ENCODE data around the gene CSGALNACT2. TPM values are rescaled to one million over a fixed set of nuclear protein-coding genes. Genes with fewer than 3 reads are reported as not detected.

CSGALNACT2 gene
- total RNA-seq, 1 donor from 2014 or later = 14.8 TPM

DNA sequence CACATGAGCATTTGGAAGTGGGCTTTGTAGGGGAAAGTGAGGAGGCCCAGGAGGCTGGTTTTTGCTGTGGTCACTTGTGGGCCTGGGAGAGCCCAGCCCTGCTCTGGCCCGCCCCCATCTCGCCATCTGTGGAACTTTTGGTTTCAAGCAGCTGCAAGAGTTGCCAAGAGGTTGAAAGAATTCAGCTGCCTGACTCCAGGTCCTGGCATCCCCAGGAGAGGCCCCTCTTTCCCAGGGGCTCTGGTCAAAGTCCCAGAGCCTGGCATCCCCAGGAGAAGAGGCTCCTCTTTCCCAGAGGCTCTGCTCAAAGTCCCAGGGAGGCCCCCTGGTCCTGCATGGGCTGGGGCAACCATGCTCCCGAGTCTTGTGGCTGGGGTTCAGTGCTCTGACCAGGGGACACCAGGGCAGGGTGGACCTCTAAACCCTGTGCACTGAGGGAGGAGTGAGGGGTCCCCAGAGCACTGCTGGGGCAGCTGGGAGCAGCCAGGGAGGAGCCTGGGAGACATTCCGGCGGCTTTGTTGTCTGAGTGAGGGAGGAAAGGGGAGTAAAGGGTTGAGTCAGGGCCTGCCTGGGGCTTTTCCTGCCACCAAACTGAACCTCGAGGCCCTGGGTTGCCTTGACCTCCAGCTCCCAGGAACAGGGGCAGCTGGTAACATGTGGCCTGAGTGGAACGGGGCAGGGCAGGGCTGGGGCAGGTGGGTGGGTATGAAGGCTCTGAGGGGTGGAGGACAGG is 27.7 kb upstream of the CSGALNACT2 start:
- Mint-ChIP-seq H3K27me3 (ENCODE audit: low read depth) (peaks cover 1% of the 10 kb centered on the region), H3K4me3 (no peak overlapping the region), H3K4me1 (peaks cover 4% of the 10 kb centered on the region), H3K9me3 (no peaks in the 10 kb centered on the region), H3K36me3 (no peaks in the 10 kb centered on the region), H3K27ac (peak overlapping the region; percentile 59)
- TF ChIP-seq, protein P1, sequence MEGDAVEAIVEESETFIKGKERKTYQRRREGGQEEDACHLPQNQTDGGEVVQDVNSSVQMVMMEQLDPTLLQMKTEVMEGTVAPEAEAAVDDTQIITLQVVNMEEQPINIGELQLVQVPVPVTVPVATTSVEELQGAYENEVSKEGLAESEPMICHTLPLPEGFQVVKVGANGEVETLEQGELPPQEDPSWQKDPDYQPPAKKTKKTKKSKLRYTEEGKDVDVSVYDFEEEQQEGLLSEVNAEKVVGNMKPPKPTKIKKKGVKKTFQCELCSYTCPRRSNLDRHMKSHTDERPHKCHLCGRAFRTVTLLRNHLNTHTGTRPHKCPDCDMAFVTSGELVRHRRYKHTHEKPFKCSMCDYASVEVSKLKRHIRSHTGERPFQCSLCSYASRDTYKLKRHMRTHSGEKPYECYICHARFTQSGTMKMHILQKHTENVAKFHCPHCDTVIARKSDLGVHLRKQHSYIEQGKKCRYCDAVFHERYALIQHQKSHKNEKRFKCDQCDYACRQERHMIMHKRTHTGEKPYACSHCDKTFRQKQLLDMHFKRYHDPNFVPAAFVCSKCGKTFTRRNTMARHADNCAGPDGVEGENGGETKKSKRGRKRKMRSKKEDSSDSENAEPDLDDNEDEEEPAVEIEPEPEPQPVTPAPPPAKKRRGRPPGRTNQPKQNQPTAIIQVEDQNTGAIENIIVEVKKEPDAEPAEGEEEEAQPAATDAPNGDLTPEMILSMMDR (IDR thresholded peaks at IDR 0.05; ENCODE audit: unreplicated experiment) = no peak
- no peak for DNase-seq (ENCODE audit: low spot score in 2 of 2, unreplicated experiment in 2 of 2)

DNA sequence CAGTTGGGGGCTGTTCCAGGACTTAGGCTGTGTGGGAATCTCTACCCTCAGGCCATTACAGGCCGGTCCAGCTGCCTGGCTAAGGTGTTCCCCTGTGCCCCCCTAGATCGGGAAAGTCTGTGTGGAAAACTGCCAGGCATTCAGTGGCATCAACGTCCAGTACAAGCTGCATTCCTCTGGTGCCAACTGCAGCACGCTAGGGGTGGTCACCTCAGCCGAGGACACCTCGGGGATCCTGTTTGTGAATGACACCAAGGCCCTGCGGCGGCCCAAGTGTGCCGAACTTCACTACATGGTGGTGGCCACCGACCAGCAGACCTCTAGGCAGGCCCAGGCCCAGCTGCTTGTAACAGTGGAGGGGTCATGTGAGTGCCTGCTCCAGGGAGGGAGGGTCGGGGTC is 27.1 kb upstream of the CSGALNACT2 start:
- TF ChIP-seq, protein P1 (IDR thresholded peaks at IDR 0.05; ENCODE audit: unreplicated experiment) = no peak
- H3K27me3 Mint-ChIP-seq (ENCODE audit: low read depth) = peaks cover 1% of the 10 kb centered on the region
- no peaks in the 10 kb centered on the region for H3K36me3 Mint-ChIP-seq
- no peaks in the 10 kb centered on the region for H3K9me3 Mint-ChIP-seq
- H3K27ac Mint-ChIP-seq = no peak overlapping the region
- no peak for DNase-seq (ENCODE audit: low spot score in 2 of 2, unreplicated experiment in 2 of 2)
- H3K4me3 Mint-ChIP-seq = no peak overlapping the region
- H3K4me1 Mint-ChIP-seq = peaks cover 4% of the 10 kb centered on the region

DNA sequence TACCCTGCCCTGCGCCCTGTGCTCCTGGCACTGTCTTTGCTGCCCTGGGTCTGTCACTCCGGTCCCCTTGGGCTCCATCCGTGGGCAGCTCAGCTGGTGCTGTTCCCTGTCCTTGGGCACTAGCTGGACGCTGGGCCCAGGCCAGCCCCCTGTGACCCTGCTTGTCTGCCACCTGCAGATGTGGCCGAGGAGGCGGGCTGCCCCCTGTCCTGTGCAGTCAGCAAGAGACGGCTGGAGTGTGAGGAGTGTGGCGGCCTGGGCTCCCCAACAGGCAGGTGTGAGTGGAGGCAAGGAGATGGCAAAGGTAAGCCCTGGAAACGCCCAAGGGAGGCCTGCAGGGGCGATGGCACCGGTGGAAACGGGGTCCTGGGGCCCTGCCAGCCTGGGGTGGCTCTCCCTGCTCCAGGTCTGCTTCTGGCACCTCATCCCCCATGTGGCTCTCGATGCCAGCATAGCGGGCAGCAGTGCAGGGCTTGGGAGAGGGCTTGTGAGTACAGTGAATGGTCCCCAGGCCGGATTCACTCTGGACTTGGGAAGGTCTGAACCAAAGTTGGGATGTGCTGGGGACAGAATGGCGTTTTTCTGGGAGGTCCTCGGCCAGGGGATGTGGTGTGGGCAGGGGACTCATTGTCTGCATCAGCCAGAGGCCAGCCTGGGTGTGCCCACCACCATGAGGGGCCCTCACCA is 26.2 kb upstream of the CSGALNACT2 start:
- TF ChIP-seq, protein P1 (IDR thresholded peaks at IDR 0.05; ENCODE audit: unreplicated experiment) = no peak
- Mint-ChIP-seq H3K4me1 (peaks cover 4% of the 10 kb centered on the region), H3K4me3 (no peak overlapping the region), H3K36me3 (no peaks in the 10 kb centered on the region), H3K27me3 (ENCODE audit: low read depth) (no peaks in the 10 kb centered on the region), H3K9me3 (no peaks in the 10 kb centered on the region), H3K27ac (no peak overlapping the region)
- no peak for DNase-seq (ENCODE audit: low spot score in 2 of 2, unreplicated experiment in 2 of 2)

DNA sequence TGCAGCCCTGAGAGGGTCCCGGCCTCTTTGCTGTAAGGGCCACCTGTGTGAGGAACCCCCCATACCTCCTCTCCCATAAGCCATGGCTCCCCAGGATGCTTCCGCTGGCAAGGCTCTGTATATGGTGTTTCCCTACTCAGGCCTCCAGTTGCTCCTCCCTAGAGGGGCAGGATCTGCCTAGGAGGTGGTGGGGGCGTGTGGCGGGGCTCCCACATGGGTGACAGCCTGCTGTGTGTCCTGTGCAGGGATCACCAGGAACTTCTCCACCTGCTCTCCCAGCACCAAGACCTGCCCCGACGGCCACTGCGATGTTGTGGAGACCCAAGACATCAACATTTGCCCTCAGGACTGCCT is 25.7 kb upstream of the CSGALNACT2 start:
- peaks cover 4% of the 10 kb centered on the region for H3K4me1 Mint-ChIP-seq
- DNase-seq (ENCODE audit: low spot score in 2 of 2, unreplicated experiment in 2 of 2) = no peak
- H3K36me3 Mint-ChIP-seq = no peaks in the 10 kb centered on the region
- TF ChIP-seq, protein P1 (IDR thresholded peaks at IDR 0.05; ENCODE audit: unreplicated experiment) = no peak
- no peak overlapping the region for H3K4me3 Mint-ChIP-seq
- H3K9me3 Mint-ChIP-seq = no peaks in the 10 kb centered on the region
- no peak overlapping the region for H3K27ac Mint-ChIP-seq
- H3K27me3 Mint-ChIP-seq (ENCODE audit: low read depth) = peaks cover 2% of the 10 kb centered on the region

DNA sequence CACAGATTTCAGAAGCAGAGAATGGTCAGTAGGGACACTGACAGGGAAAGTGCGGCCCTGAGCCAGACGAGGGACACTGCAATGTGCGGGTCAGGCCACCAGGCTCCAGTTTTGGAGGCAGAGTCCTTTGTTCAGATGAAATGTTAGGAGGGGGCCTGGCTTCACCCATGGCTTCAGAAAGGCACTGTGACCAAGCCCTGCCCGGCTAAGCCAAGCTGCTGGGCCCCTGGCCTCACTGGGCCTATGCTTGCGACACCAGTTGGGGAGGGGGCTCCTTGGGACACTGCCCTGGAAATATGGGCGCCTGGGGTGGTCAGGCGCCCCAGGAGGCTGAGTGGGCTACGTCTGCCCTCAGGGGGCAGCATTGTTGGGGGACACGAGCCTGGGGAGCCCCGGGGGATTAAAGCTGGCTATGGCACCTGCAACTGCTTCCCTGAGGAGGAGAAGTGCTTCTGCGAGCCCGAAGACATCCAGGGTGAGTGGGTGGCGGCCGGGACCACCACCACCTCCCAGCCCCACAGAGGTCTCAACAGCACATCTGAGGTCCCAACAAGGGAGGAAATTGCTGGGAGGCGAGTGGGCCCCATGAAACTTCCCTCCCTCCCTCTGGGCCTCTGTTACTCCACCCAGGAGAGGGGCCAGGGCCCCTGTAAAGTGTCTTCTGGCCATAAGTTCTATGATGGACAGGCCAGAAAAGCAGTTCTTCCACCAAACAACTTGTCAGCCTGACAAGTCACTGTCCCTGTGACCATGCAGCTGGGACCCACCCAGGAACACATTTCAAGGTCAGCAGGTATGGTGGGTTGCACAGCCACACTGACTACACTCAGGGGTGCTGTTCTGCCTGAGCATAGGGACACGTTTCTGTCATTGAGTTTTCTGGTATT is 24.8 kb upstream of the CSGALNACT2 start:
- Mint-ChIP-seq H3K9me3 (no peaks in the 10 kb centered on the region), H3K27ac (no peak overlapping the region), H3K4me1 (peaks cover 4% of the 10 kb centered on the region), H3K36me3 (no peaks in the 10 kb centered on the region), H3K27me3 (ENCODE audit: low read depth) (peaks cover 4% of the 10 kb centered on the region), H3K4me3 (no peak overlapping the region)
- no peak for DNase-seq (ENCODE audit: low spot score in 2 of 2, unreplicated experiment in 2 of 2)
- TF ChIP-seq, protein P1 (IDR thresholded peaks at IDR 0.05; ENCODE audit: unreplicated experiment) = peak; percentile 28
